K562 (cell line): ENCODE results near the gene P4HB. TPM values are rescaled to one million over a fixed set of nuclear protein-coding genes. Genes with fewer than 3 reads are reported as not detected.

Experiments
- BRF1 ChIP-seq: IDR thresholded peaks from 3 replicates; pipeline ENCODE4 v1.6.1; 2011; ENCODE audit warnings: borderline replicate concordance, mild to moderate bottlenecking; ENCODE audit not compliant: insufficient read length; ENCODE audit errors: extremely low read depth
- HNRNPUL1 ChIP-seq: fragments of 200-400 bp; formaldehyde crosslinking; IDR thresholded peaks from 2 replicates; pipeline ENCODE4 v1.6.1; 2017; ENCODE audit warnings: low read length
- KAT2B ChIP-seq: IDR thresholded peaks from one replicate; pipeline ENCODE4 v1.6.1; 2012; ENCODE audit warnings: low read depth, mild to moderate bottlenecking, control low read depth, inconsistent platforms, low read length, moderate library complexity
- KAT8 ChIP-seq: fragments of 450-650 bp; IDR thresholded peaks from 2 replicates; pipeline ENCODE4 v1.6.1; 2016; ENCODE audit warnings: low read depth, mild to moderate bottlenecking
- L3MBTL2 ChIP-seq: fragments of 450-650 bp; IDR thresholded peaks from 2 replicates; pipeline ENCODE4 v1.6.1; 2016; ENCODE audit warnings: mild to moderate bottlenecking, moderate library complexity
- NFE2 ChIP-seq: IDR thresholded peaks from 2 replicates; pipeline ENCODE4 v1.6.1; 2014; ENCODE audit warnings: antibody characterized with exemption, low read depth
- NUFIP1 ChIP-seq: fragments of 450-650 bp; IDR thresholded peaks from 2 replicates; pipeline ENCODE4 v1.6.1; 2018; ENCODE audit not compliant: partially characterized antibody
- OTX1 ChIP-seq: fragments of 450-650 bp; formaldehyde crosslinking; IDR thresholded peaks from 2 replicates; pipeline ENCODE4 v1.4.0; 2022; ENCODE audit warnings: mild to moderate bottlenecking
- RBM34 ChIP-seq: fragments of 200-400 bp; formaldehyde crosslinking; IDR thresholded peaks from 2 replicates; pipeline ENCODE4 v1.6.1; 2018; ENCODE audit warnings: low read length, borderline replicate concordance; ENCODE audit not compliant: insufficient read depth
- SETDB1 ChIP-seq: IDR thresholded peaks from one replicate; pipeline ENCODE4 v1.6.1; 2012; ENCODE audit warnings: low read length, control low read depth, inconsistent platforms
- ZFX ChIP-seq: sonication (generic); formaldehyde crosslinking; IDR thresholded peaks from 2 replicates; pipeline ENCODE4 v1.8.0; 2022; ENCODE audit warnings: mild to moderate bottlenecking, missing genetic modification reagents, moderate library complexity
- ZNF232 ChIP-seq: sonication (generic); formaldehyde crosslinking; IDR thresholded peaks from 2 replicates; pipeline ENCODE4 v1.8.0; 2022; ENCODE audit warnings: mild to moderate bottlenecking, missing genetic modification reagents
- ZNF589 ChIP-seq: fragments of 200-800 bp; sonication (Bioruptor generic); IDR thresholded peaks from 2 replicates; pipeline ENCODE4 v1.6.1; 2016; ENCODE audit warnings: low read depth, missing genetic modification characterization, missing compliant biosample characterization
- ZNF785 ChIP-seq: fragments of 250-450 bp; sonication (Bioruptor Pico); IDR thresholded peaks from 2 replicates; pipeline ENCODE4 v1.4.0; 2020; ENCODE audit warnings: mild to moderate bottlenecking
- polyA plus RNA-seq, 8 experiments: library from polyadenylated mRNA; depleted of rRNA in 4 of 8; stranded (reverse) in 5 of 8; unstranded in 3 of 8; fragments of >200 nt; fragmentation: Nextera tagmentation in 2 of 8; fragmentation: Illumina TruSeq in 1 of 8; extraction: Ambion mirVana in 2 of 8; extraction: Trizol in 1 of 8; gene quantifications; 2 replicates each; pipeline versions ENCODE4 v1.2.1 to v1.2.3, GENCODE V29; 2011 to 2014; ENCODE audit warnings: inconsistent platforms in 1 of 8, missing spikeins in 1 of 8
- total RNA-seq, 7 experiments: library from RNA; depleted of rRNA in 6 of 7; stranded (reverse); fragments of >200 nt in 6 of 7; fragmentation: Illumina TruSeq in 2 of 7; extraction: Trizol in 2 of 7; gene quantifications; 2 replicates each; pipeline versions ENCODE4 v1.2.1 to v1.2.3, GENCODE V29; 2011 to 2021; ENCODE audit warnings: low replicate concordance in 1 of 7
- TF ChIP-seq, protein P1 (sequence below): sonication (generic); formaldehyde crosslinking; IDR thresholded peaks from 2 replicates; pipeline ENCODE4 v1.8.0; 2023; ENCODE audit warnings: mild to moderate bottlenecking, missing genetic modification reagents
- TF ChIP-seq, protein P2 (sequence below): fragments of 250-450 bp; sonication (Bioruptor Pico); IDR thresholded peaks from 2 replicates; pipeline ENCODE4 v1.5.0; 2021
- TF ChIP-seq, protein P3 (sequence below), 2 experiments: IDR thresholded peaks; 2 replicates each; pipeline ENCODE4 v1.6.1; 2012; ENCODE audit warnings: improper control_type of control experiment in 2 of 2, low read depth in 2 of 2, low read length in 2 of 2, borderline replicate concordance in 1 of 2

The P4HB gene
- total and polyA plus RNA-seq, 9 of the 15 experiments (the other 6 are each of a cell fraction or from before 2014, with no cell fraction given) = 4.4 to 645 (median 325) TPM

DNA sequence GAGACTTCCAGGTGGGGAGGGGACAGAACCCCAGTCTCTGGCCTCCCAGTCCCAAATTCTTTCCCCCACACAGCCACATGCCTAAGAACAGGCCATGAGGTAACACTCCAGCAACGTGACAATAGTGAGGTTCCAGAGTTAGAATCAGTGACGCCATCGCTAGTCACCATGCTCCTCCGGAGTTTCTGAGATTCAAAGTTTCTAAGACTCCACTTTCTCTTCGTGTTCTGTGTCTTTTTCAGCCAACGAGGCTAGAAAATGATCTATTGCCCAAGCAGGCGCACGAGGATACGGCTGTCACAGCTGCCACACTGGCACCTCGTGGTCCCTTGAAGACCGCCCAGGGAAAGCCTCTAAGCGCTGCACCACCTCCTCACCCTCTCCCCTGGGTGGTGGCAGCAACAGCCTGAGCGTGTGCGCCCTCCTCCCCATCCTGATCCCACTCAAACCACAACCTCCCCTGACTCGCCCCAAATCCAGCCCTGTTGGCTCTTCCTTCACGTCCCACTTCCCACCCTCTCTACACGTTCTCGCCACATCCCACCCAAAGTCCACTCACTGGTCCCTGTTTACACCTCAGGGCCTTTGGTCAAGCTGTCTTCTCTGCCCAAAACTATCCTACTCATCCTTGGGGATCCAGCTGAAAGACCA is 28.3 kb downstream of the P4HB start (continued):
- TF ChIP-seq, protein P1, sequence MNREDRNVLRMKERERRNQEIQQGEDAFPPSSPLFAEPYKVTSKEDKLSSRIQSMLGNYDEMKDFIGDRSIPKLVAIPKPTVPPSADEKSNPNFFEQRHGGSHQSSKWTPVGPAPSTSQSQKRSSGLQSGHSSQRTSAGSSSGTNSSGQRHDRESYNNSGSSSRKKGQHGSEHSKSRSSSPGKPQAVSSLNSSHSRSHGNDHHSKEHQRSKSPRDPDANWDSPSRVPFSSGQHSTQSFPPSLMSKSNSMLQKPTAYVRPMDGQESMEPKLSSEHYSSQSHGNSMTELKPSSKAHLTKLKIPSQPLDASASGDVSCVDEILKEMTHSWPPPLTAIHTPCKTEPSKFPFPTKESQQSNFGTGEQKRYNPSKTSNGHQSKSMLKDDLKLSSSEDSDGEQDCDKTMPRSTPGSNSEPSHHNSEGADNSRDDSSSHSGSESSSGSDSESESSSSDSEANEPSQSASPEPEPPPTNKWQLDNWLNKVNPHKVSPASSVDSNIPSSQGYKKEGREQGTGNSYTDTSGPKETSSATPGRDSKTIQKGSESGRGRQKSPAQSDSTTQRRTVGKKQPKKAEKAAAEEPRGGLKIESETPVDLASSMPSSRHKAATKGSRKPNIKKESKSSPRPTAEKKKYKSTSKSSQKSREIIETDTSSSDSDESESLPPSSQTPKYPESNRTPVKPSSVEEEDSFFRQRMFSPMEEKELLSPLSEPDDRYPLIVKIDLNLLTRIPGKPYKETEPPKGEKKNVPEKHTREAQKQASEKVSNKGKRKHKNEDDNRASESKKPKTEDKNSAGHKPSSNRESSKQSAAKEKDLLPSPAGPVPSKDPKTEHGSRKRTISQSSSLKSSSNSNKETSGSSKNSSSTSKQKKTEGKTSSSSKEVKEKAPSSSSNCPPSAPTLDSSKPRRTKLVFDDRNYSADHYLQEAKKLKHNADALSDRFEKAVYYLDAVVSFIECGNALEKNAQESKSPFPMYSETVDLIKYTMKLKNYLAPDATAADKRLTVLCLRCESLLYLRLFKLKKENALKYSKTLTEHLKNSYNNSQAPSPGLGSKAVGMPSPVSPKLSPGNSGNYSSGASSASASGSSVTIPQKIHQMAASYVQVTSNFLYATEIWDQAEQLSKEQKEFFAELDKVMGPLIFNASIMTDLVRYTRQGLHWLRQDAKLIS (CRISPR knock-in tag) = no peak
- TF ChIP-seq ZNF232 (CRISPR knock-in tag) = no peak
- no peak for TF ChIP-seq SETDB1
- no peak for TF ChIP-seq ZNF785 (CRISPR knock-in tag)
- no peak for TF ChIP-seq BRF1
- no peak for TF ChIP-seq ZFX (CRISPR knock-in tag)
- no peak for TF ChIP-seq KAT2B
- TF ChIP-seq L3MBTL2 = peak; percentile 86
- TF ChIP-seq, protein P2, sequence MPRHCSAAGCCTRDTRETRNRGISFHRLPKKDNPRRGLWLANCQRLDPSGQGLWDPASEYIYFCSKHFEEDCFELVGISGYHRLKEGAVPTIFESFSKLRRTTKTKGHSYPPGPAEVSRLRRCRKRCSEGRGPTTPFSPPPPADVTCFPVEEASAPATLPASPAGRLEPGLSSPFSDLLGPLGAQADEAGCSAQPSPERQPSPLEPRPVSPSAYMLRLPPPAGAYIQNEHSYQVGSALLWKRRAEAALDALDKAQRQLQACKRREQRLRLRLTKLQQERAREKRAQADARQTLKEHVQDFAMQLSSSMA (CRISPR knock-in tag) = no peak
- peak; percentile 85 for TF ChIP-seq OTX1
- TF ChIP-seq KAT8 = no peak
- TF ChIP-seq, protein P3, sequence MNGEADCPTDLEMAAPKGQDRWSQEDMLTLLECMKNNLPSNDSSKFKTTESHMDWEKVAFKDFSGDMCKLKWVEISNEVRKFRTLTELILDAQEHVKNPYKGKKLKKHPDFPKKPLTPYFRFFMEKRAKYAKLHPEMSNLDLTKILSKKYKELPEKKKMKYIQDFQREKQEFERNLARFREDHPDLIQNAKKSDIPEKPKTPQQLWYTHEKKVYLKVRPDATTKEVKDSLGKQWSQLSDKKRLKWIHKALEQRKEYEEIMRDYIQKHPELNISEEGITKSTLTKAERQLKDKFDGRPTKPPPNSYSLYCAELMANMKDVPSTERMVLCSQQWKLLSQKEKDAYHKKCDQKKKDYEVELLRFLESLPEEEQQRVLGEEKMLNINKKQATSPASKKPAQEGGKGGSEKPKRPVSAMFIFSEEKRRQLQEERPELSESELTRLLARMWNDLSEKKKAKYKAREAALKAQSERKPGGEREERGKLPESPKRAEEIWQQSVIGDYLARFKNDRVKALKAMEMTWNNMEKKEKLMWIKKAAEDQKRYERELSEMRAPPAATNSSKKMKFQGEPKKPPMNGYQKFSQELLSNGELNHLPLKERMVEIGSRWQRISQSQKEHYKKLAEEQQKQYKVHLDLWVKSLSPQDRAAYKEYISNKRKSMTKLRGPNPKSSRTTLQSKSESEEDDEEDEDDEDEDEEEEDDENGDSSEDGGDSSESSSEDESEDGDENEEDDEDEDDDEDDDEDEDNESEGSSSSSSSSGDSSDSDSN (IDR thresholded peaks at IDR 0.05; ENCODE audit: borderline replicate concordance in 1 of 2, low read depth in 2 of 2, low read length in 2 of 2) = no peak
- TF ChIP-seq NFE2 = no peak
- TF ChIP-seq RBM34 = no peak
- TF ChIP-seq NUFIP1 = no peak
- TF ChIP-seq ZNF589 (CRISPR knock-in tag) = peak; percentile 61; the same call in 1 of the 2 replicates
- no peak for TF ChIP-seq HNRNPUL1
